ENCODE measurements around the gene ZNF496.
"Not testable (repeated sequence)": the region's sequence is repeated elsewhere in the genome, so short reads cannot be mapped to it uniquely, and the experiment has no call there.

The ZNF496 gene

DNA sequence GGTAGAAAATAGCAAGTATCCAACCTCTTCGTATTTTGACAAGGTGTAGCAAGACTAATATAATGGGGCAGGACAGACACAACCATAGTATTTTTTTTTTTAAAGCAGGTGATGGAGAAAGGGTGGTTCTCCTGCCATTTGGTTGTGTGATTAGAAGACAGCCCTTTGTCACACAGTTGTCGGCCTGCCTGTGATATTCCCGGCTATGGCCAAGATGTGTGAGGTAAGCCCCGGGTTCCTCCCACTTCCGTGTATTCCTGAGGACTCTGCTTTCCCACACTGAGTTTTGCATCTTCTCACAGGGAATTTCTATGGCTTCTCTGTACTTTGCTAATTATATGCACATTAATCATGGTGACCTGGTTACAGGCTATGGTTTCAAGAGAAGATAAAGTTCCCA is 35.9 kb downstream of the ZNF496 start:
- H3K27me3 ChIP-seq (ENCODE audit: control insufficient read depth, insufficient read depth, low read length), result no peaks in the 10 kb centered on the region

DNA sequence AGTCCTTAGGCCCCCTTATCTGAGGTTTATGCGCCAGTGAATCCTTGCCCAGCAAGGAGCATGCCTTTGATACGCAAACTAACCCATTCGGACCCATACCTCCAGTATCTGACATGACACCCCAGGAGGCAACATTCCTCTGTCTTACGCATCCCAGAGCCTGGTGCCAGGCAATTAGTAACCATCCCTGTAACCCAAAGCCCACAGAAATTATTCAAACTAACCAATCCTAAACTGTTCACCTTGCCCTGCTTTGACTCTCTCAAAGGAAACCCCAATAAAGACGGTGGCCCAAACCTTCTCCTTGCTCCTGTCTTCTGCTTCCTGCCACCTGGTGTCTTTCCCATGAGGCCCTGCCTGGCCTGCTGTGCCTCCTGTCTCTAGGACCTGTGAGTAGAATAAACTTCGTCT is 36.4 kb downstream of the ZNF496 start:
- no peaks in the 10 kb centered on the region for H3K27me3 ChIP-seq (ENCODE audit: control insufficient read depth, insufficient read depth, low read length)
- no peak overlapping the region for H3K9ac ChIP-seq (ENCODE audit: low read length)
- no peaks in the 10 kb centered on the region for H3K36me3 ChIP-seq (ENCODE audit: control insufficient read depth, insufficient read depth, low read length)
- H3K4me3 ChIP-seq (ENCODE audit: low read length), result no peak overlapping the region
- no peaks in the 10 kb centered on the region for H3K4me1 ChIP-seq (ENCODE audit: control insufficient read depth, insufficient read depth, low read length)
- no peaks in the 10 kb centered on the region for H3K9me3 ChIP-seq (ENCODE audit: control insufficient read depth, low read length)

More for the DNA sequence above, 35.9 kb downstream of the ZNF496 start:
- H3K4me1 ChIP-seq (ENCODE audit: control insufficient read depth, insufficient read depth, low read length), result no peaks in the 10 kb centered on the region
- no peak overlapping the region for H3K4me3 ChIP-seq (ENCODE audit: low read length)
- no peaks in the 10 kb centered on the region for H3K9me3 ChIP-seq (ENCODE audit: control insufficient read depth, low read length)
- H3K36me3 ChIP-seq (ENCODE audit: control insufficient read depth, insufficient read depth, low read length), result no peaks in the 10 kb centered on the region
- no peak overlapping the region for H3K9ac ChIP-seq (ENCODE audit: low read length)

DNA sequence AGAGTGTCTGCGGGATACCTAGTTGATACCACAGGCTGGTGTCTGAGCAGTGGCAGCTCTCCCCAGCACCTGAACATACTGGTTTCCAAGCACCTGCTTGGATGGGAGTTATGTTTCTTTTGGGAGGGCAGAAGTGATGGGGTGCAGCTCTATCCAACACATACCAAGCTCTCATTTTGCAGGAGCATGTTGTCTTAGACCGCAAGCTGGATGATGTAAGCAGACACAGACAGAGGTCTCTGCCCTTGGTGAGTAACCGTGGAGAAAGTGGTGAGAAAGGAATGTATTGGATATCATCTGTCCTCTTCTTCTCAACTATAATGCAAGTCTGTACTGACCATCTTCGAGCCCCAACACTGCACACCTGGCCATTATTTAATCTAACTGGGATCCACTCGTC is 37.4 kb downstream of the ZNF496 start:
- Histone ChIP-seq H3K9ac (ENCODE audit: low read length) (no peak overlapping the region), H3K4me3 (ENCODE audit: low read length) (no peak overlapping the region), H3K9me3 (ENCODE audit: control insufficient read depth, low read length) (no peaks in the 10 kb centered on the region), H3K36me3 (ENCODE audit: control insufficient read depth, insufficient read depth, low read length) (no peaks in the 10 kb centered on the region), H3K27me3 (ENCODE audit: control insufficient read depth, insufficient read depth, low read length) (no peaks in the 10 kb centered on the region), H3K4me1 (ENCODE audit: control insufficient read depth, insufficient read depth, low read length) (no peaks in the 10 kb centered on the region)

DNA sequence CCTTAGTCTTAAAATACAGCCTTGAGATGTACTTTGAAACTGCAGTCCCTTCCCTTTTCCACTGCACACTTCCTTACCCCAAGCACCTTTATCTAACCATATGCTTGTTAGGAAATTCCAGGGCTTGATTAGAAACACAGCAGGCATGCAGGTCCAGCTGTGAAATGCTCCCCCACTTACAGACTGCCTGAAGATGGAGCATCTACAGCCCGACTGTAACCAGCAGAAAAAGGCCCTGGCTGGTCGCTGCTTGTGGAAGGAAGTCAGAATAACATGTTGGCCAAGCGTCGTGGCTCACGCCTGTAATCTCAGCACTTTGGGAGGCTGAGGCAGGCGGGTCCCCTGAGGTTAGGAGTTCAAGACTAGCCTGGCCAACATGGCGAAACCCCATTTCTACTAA is 38.6 kb downstream of the ZNF496 start:
- no peaks in the 10 kb centered on the region for H3K4me1 ChIP-seq (ENCODE audit: control insufficient read depth, insufficient read depth, low read length)
- no peak overlapping the region for H3K4me3 ChIP-seq (ENCODE audit: low read length)
- H3K27me3 ChIP-seq (ENCODE audit: control insufficient read depth, insufficient read depth, low read length), result no peaks in the 10 kb centered on the region
- H3K36me3 ChIP-seq (ENCODE audit: control insufficient read depth, insufficient read depth, low read length), result no peaks in the 10 kb centered on the region
- H3K9me3 ChIP-seq (ENCODE audit: control insufficient read depth, low read length), result no peaks in the 10 kb centered on the region
- H3K9ac ChIP-seq (ENCODE audit: low read length), result no peak overlapping the region

DNA sequence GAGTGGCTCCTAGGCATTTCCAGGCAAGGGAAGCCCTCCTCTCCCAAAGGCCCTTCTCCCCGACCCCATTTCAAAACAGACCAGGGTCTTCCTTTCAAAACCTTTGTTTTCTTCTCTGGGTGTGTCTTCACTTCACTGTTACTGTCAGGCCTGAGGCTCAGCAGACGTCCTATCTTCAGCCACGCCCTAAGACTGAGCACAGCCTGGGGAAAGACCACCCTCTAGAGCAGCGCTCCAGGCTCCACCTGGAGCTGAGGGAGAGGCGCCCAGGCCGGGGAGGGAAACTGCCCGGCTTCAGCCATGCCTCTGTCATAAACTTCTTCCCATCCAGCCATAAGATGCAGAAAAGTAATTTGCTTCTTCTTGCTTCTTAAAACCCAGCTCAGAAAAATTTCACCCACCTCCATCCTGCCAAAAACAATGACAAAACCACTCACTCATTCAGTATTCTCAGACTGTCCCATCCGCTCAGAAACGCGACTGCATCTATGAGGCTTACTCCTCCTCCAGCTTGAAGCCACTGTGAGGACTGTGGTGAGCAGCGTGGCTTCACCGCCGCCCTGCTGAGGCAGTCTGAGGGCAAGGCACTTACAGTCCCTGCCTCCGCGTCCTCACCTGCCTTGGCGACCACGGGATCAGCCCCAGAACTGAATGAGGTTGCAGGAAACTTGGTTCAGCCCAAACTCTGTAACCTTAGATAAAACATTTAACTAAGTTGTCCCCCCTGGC is 39.7 kb downstream of the ZNF496 start:
- Histone ChIP-seq H3K4me3 (ENCODE audit: low read length) (no peak overlapping the region), H3K27me3 (ENCODE audit: control insufficient read depth, insufficient read depth, low read length) (no peaks in the 10 kb centered on the region), H3K4me1 (ENCODE audit: control insufficient read depth, insufficient read depth, low read length) (no peaks in the 10 kb centered on the region), H3K9ac (ENCODE audit: low read length) (no peak overlapping the region), H3K9me3 (ENCODE audit: control insufficient read depth, low read length) (no peaks in the 10 kb centered on the region), H3K36me3 (ENCODE audit: control insufficient read depth, insufficient read depth, low read length) (no peaks in the 10 kb centered on the region)

DNA sequence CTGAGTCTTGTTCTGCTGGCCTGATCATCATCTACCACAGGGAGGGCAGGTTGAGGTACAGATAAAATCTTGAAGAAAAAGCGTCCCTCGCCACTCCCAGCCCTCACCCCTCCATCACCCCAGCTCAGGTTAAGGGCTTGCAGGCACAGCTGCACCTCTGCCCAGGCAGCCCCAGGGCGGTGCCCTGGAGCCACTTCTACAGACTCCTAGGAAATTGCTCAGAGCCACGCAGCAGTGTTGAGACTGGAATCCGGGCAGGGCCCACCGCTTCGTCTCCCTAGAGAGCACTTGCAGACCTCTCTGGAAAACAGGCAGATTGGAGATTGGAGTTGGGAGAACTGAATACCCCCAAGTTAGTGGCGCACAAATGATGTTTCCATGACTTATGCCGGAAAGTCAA is 40.5 kb downstream of the ZNF496 start:
- H3K27me3 ChIP-seq (ENCODE audit: control insufficient read depth, insufficient read depth, low read length), result no peaks in the 10 kb centered on the region
- no peaks in the 10 kb centered on the region for H3K4me1 ChIP-seq (ENCODE audit: control insufficient read depth, insufficient read depth, low read length)
- H3K9ac ChIP-seq (ENCODE audit: low read length), result no peak overlapping the region
- no peaks in the 10 kb centered on the region for H3K36me3 ChIP-seq (ENCODE audit: control insufficient read depth, insufficient read depth, low read length)
- no peaks in the 10 kb centered on the region for H3K9me3 ChIP-seq (ENCODE audit: control insufficient read depth, low read length)
- H3K4me3 ChIP-seq (ENCODE audit: low read length), result no peak overlapping the region

DNA sequence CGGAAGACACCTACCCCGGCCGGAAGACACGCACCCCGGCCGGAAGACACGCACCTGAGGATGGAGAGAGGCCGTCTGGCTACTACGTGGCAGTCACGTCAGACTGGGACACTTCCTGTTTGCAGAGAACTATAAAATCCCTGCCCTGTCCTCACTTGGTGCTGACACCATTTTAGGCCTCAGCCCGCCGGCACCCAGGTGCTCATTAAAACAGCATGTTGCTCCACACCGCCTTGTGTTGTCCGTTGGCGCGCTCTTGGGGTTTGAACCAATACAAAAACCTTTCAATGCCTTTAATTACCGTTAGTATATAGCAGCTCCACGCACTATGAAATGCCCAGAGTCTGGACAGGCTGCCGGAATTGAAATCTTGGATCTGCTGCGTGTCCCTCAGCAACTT is 41.1 kb downstream of the ZNF496 start:
- Histone ChIP-seq H3K9me3 (ENCODE audit: control insufficient read depth, low read length) (no peaks in the 10 kb centered on the region), H3K36me3 (ENCODE audit: control insufficient read depth, insufficient read depth, low read length) (no peaks in the 10 kb centered on the region), H3K27me3 (ENCODE audit: control insufficient read depth, insufficient read depth, low read length) (no peaks in the 10 kb centered on the region), H3K4me1 (ENCODE audit: control insufficient read depth, insufficient read depth, low read length) (no peaks in the 10 kb centered on the region), H3K4me3 (ENCODE audit: low read length) (no peak overlapping the region), H3K9ac (ENCODE audit: low read length) (no peak overlapping the region)

DNA sequence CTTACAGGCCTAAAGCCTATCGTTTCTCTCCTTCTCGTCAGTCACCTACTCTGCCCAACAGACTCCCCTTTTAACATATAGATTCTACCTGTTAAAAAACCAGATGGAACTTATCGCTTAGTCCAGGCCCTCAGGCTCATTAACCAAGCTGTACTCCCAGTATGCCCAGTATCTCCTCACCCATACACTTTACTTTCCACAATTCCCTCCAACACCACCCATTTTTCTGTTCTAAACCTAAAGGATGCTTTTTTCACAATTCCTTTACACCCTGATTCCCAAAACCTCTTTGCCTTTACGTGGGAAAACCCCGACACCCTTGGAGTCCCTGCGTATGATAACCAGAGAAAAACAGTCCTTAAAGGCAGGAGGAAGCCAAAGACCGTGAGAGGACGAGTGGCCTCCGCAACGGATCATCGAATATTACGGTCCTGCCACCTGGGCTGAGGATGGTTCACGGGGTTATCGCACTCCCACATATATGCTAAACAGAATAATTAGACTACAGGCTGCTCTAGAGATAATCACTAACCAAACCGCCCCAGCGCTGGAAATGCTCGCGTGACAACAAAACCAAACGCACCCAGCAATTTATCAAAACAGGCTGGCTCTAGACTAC is 42.3 kb downstream of the ZNF496 start:
- not testable (repeated sequence) for H3K4me1 ChIP-seq (ENCODE audit: control insufficient read depth, insufficient read depth, low read length); H3K27me3 ChIP-seq (ENCODE audit: control insufficient read depth, insufficient read depth, low read length); H3K36me3 ChIP-seq (ENCODE audit: control insufficient read depth, insufficient read depth, low read length); H3K9ac ChIP-seq (ENCODE audit: low read length); H3K9me3 ChIP-seq (ENCODE audit: control insufficient read depth, low read length); H3K4me3 ChIP-seq (ENCODE audit: low read length)

DNA sequence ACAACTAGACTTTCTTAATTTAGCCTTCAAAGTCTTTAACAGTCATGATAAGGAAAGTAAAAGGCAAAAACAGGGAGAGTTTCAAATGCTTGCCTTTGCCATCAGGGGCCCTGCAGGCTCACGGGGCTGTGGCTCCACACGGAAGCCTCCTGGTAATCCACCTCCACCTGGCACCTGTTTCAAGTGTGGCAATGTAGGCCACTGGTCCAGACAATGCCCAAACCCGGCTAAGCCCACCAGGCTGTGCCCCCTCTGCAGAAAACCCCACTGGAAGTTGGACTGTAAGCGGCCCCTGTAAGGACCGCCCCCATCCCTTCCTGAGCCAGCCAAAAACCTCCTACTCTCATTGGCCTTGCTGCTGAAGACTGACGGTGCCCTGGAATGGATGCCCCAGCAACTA is 43.3 kb downstream of the ZNF496 start:
- Histone ChIP-seq H3K4me1 (ENCODE audit: control insufficient read depth, insufficient read depth, low read length) (no peaks in the 10 kb centered on the region), H3K27me3 (ENCODE audit: control insufficient read depth, insufficient read depth, low read length) (no peaks in the 10 kb centered on the region), H3K4me3 (ENCODE audit: low read length) (no peak overlapping the region), H3K9me3 (ENCODE audit: control insufficient read depth, low read length) (no peaks in the 10 kb centered on the region), H3K9ac (ENCODE audit: low read length) (no peak overlapping the region), H3K36me3 (ENCODE audit: control insufficient read depth, insufficient read depth, low read length) (no peaks in the 10 kb centered on the region)

DNA sequence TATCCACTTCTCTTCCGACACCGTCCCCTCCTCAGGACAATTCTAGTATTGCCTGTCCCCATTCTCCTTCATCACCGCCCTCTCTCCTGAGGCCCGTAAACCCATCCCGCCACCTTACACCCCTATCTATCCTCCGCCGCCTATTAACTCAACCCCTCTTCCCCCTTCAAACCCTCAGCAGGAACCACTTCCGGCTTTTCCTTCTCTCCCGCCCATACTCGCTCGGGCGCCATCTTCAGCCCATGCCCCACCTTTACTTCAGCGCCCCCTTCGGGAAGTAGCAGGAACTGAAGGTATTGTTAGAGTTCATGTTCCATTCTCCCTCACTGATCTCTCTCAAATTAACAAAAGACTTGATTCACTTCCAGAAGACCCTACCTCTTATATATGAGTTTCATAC is 44.2 kb downstream of the ZNF496 start:
- no peaks in the 10 kb centered on the region for H3K27me3 ChIP-seq (ENCODE audit: control insufficient read depth, insufficient read depth, low read length)
- H3K9me3 ChIP-seq (ENCODE audit: control insufficient read depth, low read length), result no peaks in the 10 kb centered on the region
- no peaks in the 10 kb centered on the region for H3K36me3 ChIP-seq (ENCODE audit: control insufficient read depth, insufficient read depth, low read length)
- H3K4me1 ChIP-seq (ENCODE audit: control insufficient read depth, insufficient read depth, low read length), result no peaks in the 10 kb centered on the region
- no peak overlapping the region for H3K4me3 ChIP-seq (ENCODE audit: low read length)
- no peak overlapping the region for H3K9ac ChIP-seq (ENCODE audit: low read length)

DNA sequence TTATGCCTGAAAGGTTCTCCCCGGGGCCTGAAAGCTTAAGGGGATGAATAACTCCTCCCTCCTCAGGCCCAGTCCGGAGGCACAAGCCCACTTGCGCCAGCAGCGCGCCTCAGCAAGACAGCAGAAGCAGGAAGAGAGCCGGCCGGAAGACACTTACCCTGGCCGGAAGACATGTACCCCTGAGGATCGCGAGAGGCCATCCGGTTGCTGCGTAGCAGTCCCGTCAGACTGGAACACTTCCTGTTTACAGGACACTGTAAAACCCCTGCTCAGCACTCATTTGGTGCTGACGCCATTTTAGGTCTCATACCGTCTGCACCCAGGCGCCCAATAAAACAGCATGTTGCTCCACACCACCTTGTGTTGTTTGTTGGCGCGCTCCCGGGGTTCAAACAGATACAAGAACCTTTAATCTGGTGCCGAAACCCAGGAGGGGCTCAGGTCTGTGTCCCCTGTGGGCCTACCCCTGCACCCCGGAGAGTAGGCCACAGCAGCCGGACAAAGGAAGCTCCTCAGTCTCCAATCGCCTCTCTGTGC is 45.5 kb downstream of the ZNF496 start:
- H3K4me3 ChIP-seq (ENCODE audit: low read length), result no peak overlapping the region

DNA sequence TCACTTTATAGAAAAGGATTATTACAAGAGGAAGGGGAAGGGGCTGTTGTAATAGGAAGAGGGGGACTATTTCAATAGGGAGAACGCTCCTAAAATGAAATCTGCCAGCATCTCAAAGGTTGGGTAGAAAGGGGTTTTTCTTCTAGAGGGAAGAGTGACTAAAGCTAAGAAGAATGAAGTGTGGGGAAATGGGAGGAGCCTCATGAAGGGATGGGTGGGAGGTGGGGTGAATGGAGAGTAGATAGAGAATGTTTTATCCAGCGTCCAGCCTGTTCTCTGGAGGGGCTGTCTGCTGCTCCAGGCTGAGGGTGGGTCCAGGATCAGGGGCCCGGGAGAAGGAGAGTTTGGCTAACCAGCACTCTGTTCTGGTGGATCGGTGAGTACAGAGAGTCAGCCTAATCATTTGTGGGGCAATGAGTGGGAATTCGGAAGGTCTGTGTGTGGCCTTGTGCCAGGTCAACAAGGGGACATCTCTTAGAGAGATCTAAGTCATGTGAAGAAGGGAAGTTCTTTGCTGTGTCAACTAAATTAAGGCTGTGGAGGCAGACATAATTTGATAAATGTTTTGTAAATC is 50.6 kb downstream of the ZNF496 start:
- no peak overlapping the region for H3K9ac ChIP-seq (ENCODE audit: low read length)
- H3K4me3 ChIP-seq (ENCODE audit: low read length), result no peak overlapping the region
- H3K9me3 ChIP-seq (ENCODE audit: control insufficient read depth, low read length), result no peaks in the 10 kb centered on the region
- H3K4me1 ChIP-seq (ENCODE audit: control insufficient read depth, insufficient read depth, low read length), result no peaks in the 10 kb centered on the region
- H3K27me3 ChIP-seq (ENCODE audit: control insufficient read depth, insufficient read depth, low read length), result no peaks in the 10 kb centered on the region
- H3K36me3 ChIP-seq (ENCODE audit: control insufficient read depth, insufficient read depth, low read length), result no peaks in the 10 kb centered on the region

More for the DNA sequence above, 45.5 kb downstream of the ZNF496 start:
- Histone ChIP-seq H3K9ac (ENCODE audit: low read length) (no peak overlapping the region), H3K9me3 (ENCODE audit: control insufficient read depth, low read length) (no peaks in the 10 kb centered on the region), H3K36me3 (ENCODE audit: control insufficient read depth, insufficient read depth, low read length) (no peaks in the 10 kb centered on the region), H3K4me1 (ENCODE audit: control insufficient read depth, insufficient read depth, low read length) (no peaks in the 10 kb centered on the region), H3K27me3 (ENCODE audit: control insufficient read depth, insufficient read depth, low read length) (no peaks in the 10 kb centered on the region)
